HG03439 (cell line): ENCODE results near the gene PITPNB.

Experiments
- ATAC-seq: cut with Tn5 transposase; IDR thresholded peaks from one replicate; pipeline ENCODE4 v1.9.1; 2021; ENCODE audit warnings: mild to moderate bottlenecking, moderate library complexity; ENCODE audit not compliant: unreplicated experiment

The PITPNB gene

DNA sequence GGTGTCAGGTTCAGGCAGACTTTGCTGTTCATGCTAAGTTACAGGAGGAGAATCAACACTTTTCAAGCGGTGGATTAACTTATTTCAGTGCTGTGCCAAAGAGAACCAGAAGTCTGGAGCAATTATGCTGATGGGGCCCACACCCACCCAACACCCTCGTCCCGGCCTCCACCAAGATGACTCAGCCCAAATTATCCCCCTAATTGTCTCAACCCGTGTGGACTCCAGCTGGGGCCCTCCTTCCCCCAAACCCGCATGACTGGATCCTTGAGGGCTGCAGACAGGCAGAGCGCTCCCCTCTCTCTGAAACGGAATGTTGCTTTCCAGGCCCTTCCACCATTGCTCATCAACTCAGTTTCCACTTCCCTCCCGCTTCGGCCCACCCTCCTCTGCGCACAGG, 82.9 kb downstream of the PITPNB start:
- ATAC-seq, result no peak

DNA sequence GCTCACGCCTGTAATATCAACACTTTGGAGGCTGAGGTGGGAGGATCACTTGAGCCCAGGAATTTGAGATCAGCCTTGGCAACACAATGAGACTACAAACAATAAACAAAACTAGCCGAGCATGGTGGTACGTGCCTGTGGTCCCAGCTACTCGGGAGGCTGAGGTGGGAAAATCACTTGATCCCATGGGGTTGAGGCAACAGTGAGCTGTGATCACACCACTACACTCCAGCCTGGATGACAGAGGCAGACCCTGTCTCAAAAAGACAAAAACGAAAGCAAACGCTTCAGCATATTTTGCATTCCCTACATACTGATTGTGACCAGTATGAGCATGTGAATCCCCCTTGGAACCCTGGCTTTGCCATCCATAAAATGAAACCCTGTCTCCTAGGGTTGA, 83.6 kb downstream of the PITPNB start:
- no peak for ATAC-seq

DNA sequence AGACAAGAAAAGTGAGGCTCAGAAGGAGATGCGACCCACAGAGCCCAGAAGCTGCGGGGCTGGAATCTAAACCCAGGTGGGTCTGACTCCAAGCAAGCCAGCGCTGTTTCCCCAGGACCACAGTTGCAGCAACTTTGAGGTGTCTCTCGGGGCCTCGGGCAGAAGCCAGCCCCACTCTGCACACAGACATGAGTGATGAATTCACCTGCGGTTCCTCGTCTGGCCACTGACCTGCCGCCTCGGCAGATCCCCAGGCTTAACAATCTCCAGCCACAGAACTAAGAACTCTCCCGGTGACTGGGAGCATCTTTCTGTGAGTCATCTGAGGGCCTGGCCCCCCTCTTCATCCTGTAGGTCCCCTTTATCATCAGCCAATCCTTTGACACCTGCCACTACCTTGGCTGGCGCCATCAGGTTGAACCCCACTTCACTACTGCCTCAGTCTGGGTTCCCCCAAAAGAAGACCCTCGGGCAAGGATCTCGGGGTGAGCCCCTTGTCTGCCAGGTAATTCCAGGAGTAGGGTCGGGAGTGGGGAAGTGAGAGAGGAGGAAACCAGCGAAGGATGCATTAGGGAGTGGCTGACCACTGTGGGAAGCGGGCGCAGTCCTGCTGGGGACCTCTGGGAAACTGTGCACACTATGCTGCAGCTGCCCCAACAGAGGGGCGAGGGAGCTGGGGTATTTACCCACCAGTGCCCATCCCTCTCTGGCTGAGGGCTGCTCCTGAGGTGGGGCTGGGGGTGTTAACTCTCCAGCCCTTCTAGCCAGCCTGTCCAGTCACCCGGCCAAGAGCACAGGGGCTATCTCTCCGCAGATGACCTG, 84.5 kb downstream of the PITPNB start:
- ATAC-seq, result no peak

DNA sequence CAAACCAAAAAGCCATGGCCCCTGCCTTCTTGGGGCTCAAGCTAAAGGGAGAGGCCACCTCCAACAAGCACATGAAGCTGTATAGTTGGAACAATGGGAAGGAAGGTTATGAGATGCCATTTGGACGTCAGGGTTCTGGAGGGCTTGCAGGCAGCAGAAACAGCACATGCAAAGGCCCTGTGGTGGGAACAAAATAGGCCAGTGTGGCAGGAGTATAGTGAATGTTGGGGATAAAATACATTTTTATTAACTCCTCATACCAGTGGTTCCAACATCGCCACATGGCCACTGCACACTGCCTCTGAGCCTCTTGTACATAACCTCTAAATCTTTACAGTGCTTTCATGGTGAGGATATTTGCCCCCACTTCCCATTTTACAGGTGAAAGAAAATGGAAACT, 85.3 kb downstream of the PITPNB start:
- ATAC-seq, result no peak

DNA sequence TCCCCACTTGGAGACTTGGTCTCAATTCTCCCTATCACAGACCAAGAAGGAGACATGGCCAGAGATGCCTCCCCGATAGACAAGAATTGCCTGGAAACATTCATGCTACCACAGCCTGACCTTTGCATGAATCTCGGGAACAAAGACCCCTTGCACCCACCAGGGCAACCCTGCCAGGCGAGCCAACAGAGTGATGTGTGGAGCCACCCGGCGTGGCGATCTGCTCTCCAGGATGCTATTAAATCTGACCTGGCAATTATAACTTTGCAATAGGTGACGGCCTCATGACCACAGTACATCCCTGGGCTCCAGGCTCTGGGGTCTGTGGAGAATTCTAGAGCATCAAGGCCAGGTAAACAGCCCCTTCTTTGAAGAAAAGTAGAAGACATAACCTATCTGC, 86.5 kb downstream of the PITPNB start:
- no peak for ATAC-seq

DNA sequence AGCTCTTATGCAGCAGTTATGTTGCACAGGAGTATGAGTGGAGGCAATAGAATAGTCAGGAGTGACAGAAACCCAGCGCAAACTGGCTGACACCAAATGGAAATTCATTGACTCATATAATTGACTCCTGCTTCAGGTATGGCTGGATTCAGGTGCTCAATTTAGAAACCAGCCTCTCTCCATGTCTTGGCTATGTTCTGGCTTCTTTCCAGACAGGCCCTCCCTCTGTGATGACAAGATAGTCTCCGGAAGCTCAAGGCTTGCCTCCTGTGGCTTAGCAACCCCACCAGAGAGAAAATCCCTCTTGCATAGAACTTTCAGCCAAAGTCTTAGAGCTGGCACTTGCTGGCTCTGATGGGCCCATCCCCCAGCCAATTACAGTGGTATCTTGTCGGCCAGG, 89.4 kb downstream of the PITPNB start:
- no peak for ATAC-seq

DNA sequence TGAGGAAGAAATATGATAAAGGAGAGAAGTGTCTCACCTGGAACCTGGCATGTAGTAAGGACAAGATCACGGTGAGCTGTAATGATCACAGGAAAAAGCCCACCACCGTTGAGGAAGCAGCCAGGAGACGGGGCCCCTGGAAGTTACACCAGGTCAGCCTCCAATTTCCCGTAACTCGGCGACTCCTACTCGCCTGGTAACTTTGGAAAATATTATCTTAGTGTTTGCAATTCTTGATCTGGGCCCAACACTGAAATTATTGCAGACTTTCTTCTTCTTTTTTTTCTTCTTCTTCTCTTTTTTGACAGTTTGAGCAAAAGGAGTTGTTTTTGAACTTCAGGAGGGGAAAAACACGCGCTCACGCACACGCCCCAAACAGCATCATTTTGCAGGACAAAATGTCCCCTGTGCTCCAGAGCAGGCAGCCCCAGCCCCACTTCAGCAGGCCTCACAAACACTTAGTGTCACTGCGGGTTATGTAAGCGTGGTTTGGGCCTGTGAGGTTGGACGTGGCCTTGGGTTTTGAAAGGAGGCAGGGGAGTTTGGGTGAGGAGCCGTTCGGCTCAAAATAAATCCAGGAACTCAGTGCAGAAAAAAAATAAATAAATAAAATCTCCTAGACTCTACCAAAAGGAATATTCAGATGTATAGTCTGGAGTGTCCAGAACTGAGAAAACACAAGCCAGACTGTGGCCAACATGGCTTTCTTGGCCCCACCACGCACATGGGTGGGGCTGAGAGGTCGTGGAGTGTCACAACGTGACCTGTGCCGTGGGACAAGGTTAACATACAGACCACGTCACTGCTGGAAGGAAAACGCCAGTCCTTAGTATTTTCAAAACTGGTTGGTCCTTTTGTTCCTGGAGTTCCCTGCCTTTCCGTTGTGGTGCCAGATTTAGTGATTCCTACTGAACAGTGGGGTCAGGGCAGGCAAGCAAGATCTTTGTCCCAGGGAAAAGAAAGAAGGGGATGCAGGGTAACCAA, 91.2 kb downstream of the PITPNB start:
- ATAC-seq, result no peak

DNA sequence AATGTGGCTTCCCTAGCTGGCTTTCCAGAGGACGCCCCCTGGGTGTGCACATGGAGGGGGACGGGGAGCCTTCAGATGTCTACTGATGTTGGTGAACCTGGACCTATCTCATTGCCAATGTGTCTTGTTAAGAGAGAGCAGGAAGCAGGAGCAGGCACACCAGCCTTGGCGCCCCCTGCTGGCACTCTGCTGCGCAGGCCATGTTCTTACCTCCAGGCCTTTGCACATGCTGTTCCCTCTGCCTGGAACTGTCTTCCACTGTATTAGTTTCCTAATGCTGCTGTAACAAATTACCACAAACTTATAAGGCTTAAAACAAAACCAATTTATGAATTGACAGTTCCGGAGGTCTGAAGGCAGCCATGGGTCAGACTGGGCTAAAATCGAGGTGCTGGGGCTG, 93.9 kb downstream of the PITPNB start:
- ATAC-seq, result no peak

DNA sequence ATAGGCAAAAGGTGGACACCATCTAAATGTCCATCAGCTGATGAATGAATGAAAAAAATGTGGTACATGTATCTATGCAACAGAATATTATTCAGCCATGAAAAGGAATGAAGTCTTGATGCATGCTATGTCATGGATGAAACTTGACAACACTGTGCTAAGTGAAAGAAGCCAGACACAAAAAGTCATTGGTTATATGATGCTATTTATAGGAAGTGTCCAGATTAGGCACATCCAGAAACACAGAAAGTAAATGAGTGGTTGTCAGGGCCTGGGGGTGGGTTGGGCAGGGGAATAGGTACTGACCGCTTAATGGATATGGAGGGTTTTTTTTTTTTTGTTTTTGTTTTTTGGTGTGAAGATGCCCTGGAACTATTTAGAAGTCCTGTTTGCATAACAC, 95.8 kb downstream of the PITPNB start:
- no peak for ATAC-seq

DNA sequence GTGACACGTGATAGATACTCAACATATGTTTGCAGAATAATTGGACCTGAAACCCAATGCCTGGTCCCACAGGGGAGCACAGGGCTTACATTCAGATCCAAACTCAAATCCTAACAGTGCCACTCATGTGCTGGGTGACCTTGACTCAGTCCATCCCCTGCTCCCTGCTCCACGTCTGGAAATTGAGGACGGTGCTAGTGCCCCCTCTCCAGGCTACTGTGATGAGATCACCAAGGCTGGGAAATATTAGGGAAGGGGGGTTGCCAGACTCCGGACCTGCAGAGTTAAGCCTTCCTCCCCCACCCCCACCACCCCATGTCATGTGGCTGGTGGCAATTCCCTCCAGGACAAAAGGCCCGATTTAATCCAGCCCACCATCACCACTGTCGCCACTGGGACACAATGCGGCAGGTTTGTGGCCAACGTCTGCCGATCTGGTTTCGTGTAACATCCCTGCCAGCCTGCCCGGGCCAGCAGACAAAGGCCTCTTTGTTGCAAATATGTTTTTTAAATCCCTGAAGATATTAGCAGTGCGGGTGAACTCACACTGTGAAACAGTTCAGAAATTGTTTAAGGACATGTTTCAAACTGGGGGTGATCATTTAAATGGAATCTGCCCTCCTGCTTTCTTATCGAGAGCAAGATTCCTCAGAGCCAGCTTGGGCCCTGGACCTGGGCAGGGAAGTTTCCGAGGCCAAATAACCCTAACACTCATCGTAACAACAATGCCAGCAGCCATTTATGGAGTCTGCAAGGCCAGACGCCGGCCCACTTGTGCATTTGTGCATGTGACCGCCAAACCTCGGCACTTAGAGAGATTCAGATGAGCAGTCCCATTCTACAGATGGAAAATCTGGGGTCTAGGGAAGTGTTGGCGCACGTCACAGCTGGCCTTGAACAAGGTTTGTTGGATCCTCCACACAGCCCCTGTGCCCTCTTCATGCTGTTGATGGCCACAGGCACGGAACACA, 97.9 kb downstream of the PITPNB start:
- no peak for ATAC-seq

DNA sequence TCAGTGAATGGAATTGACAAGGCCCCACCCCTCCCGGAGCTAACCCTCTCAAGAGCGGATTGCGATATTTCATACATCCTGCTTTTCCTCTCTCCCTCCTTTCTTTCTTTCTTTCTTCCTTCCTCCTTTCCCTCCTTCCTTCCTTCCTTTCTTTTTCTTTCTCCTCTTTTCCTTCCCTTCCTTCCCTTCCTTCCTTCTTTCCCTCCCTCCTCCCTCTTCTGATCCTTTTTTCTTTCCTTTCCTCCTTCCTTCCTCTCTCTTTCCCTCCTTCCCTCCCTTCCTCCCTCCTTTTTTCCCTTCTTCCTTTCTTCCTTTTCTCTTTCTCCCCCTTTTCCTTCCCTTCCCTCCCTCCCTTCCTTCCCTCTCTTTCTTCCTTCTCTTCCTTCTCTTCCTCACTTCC, 102.5 kb downstream of the PITPNB start:
- ATAC-seq, result no peak

DNA sequence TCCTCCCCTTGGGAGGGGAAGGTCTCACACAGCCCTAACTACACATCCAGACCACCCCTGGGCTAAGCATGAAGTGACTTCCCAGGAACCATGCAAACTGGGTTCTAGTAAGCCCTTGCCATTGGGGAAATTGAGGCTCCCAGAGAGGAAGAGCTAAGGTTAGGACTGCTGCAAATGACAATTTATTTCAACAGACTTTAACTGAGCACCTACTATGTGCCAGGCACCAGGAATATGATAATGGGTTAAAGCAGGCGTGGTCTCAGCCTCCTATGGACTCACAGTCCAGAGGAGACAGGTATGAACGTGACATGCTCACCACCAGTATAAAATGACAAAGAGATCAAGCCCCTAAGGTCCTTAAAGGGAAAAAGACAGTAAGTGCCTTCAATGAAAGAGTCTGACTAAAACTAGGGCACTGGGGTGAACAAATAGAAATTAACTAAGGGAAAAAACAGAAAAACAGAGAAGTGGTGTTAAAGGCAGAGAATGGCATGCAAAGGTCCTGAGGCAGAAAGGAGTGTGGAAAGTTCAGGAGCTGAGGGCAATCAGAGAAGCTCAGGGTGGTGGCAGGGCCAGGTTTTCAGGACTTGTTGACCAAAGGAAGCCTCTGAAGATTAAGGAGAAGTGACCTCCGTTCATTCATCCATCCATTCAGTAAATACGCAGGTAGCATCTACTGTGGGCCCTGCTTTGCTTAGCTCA, 103.1 kb downstream of the PITPNB start:
- no peak for ATAC-seq

DNA sequence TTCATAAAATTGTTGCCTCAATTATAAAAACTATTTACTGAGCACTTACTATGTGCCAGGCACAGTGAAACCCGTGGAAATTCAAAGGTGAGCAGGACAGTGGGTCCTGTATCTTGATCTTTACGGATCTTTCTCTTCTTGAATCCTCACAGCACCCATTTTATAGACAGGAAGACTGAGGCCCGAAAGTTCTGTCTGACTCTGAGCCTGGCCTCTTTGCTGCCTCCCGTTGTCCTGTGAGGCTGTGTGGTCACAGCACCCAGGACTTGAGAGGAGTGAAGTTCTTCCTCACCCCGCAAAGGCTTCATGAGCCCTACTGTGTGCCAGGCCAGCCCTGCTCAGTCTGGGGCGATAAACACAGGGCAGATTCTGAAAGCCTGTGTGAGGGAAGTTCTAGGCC, 104.1 kb downstream of the PITPNB start:
- no peak for ATAC-seq

DNA sequence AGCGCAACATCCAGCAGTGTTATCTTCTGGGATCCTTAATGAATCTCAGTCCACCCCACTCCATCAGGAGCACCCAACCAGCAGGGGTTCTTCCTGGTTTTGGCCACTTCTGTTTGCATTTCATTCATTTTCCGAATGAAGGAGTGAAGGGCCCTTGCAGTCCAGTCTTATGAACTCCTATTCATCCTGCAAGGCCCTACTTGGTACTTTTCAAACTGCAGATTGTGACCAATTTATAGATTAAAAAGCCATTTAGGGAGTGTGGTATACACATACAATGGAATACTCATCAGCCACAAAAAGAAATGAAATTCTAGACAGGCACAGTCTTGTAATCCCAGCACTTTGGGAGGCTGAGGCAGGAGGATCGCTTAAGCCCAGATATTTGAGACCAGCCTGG, 107.3 kb downstream of the PITPNB start:
- no peak for ATAC-seq

DNA sequence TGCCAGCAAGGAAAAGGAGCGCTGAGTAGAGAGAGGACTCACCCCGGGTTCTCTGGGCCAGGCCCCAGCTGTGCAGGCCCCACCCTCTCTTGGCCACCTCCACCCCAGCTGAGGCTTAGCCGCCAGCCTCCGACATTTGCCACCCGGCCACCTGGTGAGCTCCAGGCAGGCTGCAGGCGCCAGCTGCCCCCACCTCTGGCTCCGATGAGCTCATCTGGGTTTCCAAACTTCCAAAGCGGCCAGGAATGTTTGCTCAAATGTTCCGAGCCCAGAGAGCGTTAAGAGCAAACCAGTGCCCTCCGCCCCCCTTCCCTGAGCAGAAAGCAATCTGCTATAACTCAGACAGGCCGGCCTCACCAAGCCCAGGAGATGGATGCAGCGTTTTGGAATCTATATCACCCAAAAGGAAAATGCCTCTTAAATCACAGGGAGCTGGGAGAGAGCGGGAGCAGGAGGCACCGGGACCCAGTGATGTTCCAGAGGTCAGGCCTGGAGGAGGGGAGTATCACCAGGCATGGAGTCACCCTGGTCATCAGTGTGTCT, 108.4 kb downstream of the PITPNB start:
- no peak for ATAC-seq

DNA sequence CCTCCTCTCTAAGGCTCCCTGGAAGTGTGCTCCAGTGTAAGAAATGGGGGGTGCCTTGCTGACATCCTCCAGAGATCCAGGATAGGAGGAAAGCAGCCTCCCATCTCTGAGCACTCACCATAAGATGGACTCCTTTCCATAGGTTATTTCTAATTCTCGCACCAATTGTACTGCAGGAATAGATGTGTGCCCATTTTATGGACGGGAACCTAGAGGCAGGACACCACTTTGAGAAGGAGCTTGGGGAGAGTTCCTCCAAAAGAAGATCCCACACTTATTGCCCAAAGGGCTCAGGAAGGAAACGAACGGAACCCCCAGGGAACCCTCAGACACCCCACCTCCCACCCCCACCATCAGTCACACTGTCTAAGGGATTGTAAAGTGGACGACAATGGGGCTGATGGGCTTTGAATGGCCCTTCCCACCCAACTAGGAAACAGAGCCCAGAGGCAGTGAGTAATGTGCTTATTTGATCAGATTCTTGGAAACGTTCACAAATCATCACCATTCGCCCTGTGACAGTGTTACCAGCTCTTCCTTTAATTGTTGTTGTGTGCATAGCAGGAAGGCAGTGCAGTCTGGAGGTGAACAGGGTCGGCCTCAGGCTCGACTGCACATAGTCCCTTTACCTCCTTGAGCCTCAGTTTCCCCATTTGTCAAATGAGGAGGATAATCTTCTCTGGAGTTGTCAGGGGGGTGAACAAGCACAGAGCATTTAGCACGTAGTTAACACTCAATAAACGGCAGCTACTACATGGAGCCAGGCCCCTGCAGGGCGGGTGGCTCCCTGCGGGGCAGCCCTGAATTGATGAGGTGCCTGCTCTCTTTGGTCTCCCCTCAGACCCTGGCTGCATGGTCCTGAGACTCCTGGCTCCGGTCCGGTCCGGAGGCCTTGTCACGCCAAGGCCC, 109.1 kb downstream of the PITPNB start:
- no peak for ATAC-seq

DNA sequence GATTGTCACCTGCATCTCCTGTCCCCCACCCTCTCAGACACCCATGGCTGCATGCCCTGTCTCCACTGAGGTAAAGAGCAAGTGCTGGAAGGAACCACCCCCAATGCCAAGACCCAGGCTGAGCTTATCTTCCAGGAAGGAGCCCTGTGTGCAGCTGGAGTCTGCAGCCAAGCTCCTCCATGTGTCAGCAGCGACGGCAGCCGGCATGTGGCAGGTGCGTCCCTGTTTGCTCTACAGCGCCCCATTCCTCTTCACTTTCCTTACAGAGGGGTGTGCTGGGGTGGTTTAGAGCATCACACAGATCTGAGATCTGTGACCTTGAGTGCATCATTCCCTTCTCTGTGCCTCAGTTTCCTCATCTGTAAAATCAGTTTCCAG, 109.8 kb downstream of the PITPNB start:
- ATAC-seq, result no peak

DNA sequence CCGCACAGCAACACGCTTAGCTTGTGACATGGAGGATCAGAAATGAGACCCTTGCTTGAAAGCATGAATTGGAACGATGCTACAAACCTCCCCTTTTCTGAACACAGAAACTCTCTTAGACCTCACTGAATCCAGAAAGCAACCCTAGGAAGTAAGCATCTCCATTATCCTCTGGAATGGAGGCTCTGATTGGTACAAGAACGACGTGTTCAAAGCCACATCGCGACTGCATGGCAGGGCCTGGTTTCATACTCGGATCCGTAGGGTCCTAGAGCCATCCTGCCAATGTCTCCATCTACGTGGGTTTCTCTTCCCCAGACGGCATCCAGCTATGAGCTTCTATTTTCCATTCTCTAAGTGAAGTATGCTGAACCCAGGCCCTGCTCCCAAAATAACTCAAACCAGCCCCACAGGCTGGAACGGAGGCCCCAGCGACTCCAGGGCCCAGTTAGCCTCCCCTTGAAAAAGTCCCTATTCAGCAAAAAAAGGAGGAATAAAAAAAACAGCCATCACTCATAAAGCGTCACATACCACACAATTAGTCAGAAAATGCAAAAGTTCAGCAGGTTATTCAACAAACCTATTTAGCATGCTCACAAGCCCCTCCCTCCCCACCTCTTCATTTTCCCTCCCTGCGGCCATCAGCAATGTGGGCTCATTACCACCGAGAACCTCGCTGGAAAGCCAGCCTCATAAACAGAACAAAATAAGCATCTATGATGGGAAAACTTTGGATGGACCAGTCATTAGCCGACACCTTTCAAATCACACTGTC, 110.4 kb downstream of the PITPNB start:
- no peak for ATAC-seq
